Mesenchymal stem cell (in vitro differentiated cells and primary cell): ENCODE measurements around the gene ARMC8.

Source experiments
- DNase-seq: peaks from one replicate; pipeline ENCODE4 v3.0.0-alpha.2; 2013
- H2AFZ ChIP-seq: one replicate; pipeline ENCODE4 v1.6.1; 2013; ENCODE audit warnings: low read depth, mild to moderate bottlenecking, control low read depth, inconsistent platforms, low read length, moderate library complexity
- H2AK5ac ChIP-seq: 2 replicates; pipeline ENCODE4 v1.6.1; 2013; ENCODE audit warnings: low read length, moderate library complexity, mild to moderate bottlenecking, inconsistent platforms; ENCODE audit not compliant: severe bottlenecking
- H2BK120ac ChIP-seq: one replicate; pipeline ENCODE4 v1.6.1; 2013; ENCODE audit warnings: low read depth, mild to moderate bottlenecking, inconsistent platforms, low read length, moderate library complexity
- H2BK12ac ChIP-seq, 2 experiments: one replicate each; pipeline ENCODE4 v1.6.1; 2013; ENCODE audit warnings: inconsistent platforms in 2 of 2, low read length in 2 of 2, mild to moderate bottlenecking in 2 of 2, moderate library complexity in 2 of 2, control low read depth in 1 of 2
- H2BK15ac ChIP-seq: one replicate; pipeline ENCODE4 v1.6.1; 2013; ENCODE audit warnings: mild to moderate bottlenecking, low read depth, inconsistent platforms; ENCODE audit not compliant: poor library complexity, severe bottlenecking
- H2BK5ac ChIP-seq: 2 replicates; pipeline ENCODE4 v1.6.1; 2013; ENCODE audit warnings: low read depth, mild to moderate bottlenecking, low read length, control low read depth, inconsistent platforms; ENCODE audit not compliant: poor library complexity, severe bottlenecking
- H3K14ac ChIP-seq, 2 experiments: one replicate each; pipeline ENCODE4 v1.6.1; 2013; ENCODE audit warnings: inconsistent platforms in 2 of 2, low read length in 2 of 2, control low read depth in 1 of 2, mild to moderate bottlenecking in 1 of 2, moderate library complexity in 1 of 2
- H3K18ac ChIP-seq, 2 experiments: one replicate each; pipeline ENCODE4 v1.6.1; 2013; ENCODE audit warnings: inconsistent platforms in 2 of 2, low read length in 2 of 2, control low read depth in 1 of 2, low read depth in 1 of 2, mild to moderate bottlenecking in 1 of 2
- H3K23ac ChIP-seq, 2 experiments: one replicate each; pipeline ENCODE4 v1.6.1; 2013; ENCODE audit warnings: inconsistent platforms in 2 of 2, low read length in 2 of 2, mild to moderate bottlenecking in 2 of 2, moderate library complexity in 2 of 2, control low read depth in 1 of 2
- H3K27ac ChIP-seq: 2 replicates; pipeline ENCODE4 v1.5.1; 2013; ENCODE audit warnings: mild to moderate bottlenecking, moderate library complexity, low read length, control low read depth, inconsistent platforms; ENCODE audit not compliant: poor library complexity, severe bottlenecking
- H3K27me3 ChIP-seq, 2 experiments: 2 replicates each; pipeline versions ENCODE4 v1.6.1 to v1.7.0; 2013; ENCODE audit warnings: low read length in 2 of 2, mild to moderate bottlenecking in 2 of 2, moderate library complexity in 2 of 2, control low read depth in 1 of 2, inconsistent platforms in 1 of 2; ENCODE audit not compliant: control insufficient read depth in 1 of 2, insufficient read depth in 1 of 2
- H3K36me3 ChIP-seq, 2 experiments: 2 replicates each; pipeline versions ENCODE4 v1.6.1 to v1.7.0; 2013; ENCODE audit warnings: low read length in 2 of 2, control low read depth in 1 of 2, inconsistent platforms in 1 of 2, low read depth in 1 of 2, mild to moderate bottlenecking in 1 of 2; ENCODE audit not compliant: insufficient read depth in 2 of 2, control insufficient read depth in 1 of 2
- H3K4ac ChIP-seq, 2 experiments: one replicate each; pipeline ENCODE4 v1.6.1; 2013; ENCODE audit warnings: inconsistent platforms in 2 of 2, low read length in 2 of 2, mild to moderate bottlenecking in 2 of 2, moderate library complexity in 2 of 2, control low read depth in 1 of 2, low read depth in 1 of 2
- H3K4me1 ChIP-seq: 2 replicates; pipeline ENCODE4 v1.6.1; 2013; ENCODE audit warnings: low read depth, low read length, control low read depth; ENCODE audit not compliant: control insufficient read depth, insufficient read depth
- H3K4me2 ChIP-seq: 2 replicates; pipeline ENCODE4 v1.6.1; 2013; ENCODE audit warnings: low read length, mild to moderate bottlenecking, inconsistent platforms; ENCODE audit not compliant: poor library complexity, severe bottlenecking
- H3K4me3 ChIP-seq, 2 experiments: 2 replicates each; pipeline versions ENCODE4 v1.5.1 to v1.7.0; 2013; ENCODE audit warnings: low read length in 2 of 2, mild to moderate bottlenecking in 2 of 2, control low read depth in 1 of 2, low read depth in 1 of 2; ENCODE audit not compliant: insufficient read depth in 1 of 2
- H3K79me1 ChIP-seq: replicated peaks from 2 replicates; pipeline ENCODE4 v1.6.1; 2013; ENCODE audit warnings: mild to moderate bottlenecking, control low read depth, low read length, inconsistent platforms; ENCODE audit not compliant: poor library complexity, severe bottlenecking
- H3K9ac ChIP-seq: 2 replicates; pipeline ENCODE4 v1.7.0; 2013; ENCODE audit warnings: mild to moderate bottlenecking, low read length, moderate library complexity
- H3K9me3 ChIP-seq: 2 replicates; pipeline ENCODE4 v1.7.0; 2013; ENCODE audit warnings: mild to moderate bottlenecking, low read length; ENCODE audit not compliant: control insufficient read depth
- H4K8ac ChIP-seq: one replicate; pipeline ENCODE4 v1.6.1; 2013; ENCODE audit warnings: inconsistent platforms, mild to moderate bottlenecking, low read length, moderate library complexity
- H4K91ac ChIP-seq: one replicate; pipeline ENCODE4 v1.6.1; 2013; ENCODE audit warnings: mild to moderate bottlenecking, low read length, inconsistent platforms
- whole genome bisulfite sequencing: methylation state at CpG from one replicate; pipeline ENCODE4 v1.1.7; 2013; ENCODE audit warnings: mixed read lengths; 5-methylcytosine and 5-hydroxymethylcytosine counted together

ARMC8 gene

DNA sequence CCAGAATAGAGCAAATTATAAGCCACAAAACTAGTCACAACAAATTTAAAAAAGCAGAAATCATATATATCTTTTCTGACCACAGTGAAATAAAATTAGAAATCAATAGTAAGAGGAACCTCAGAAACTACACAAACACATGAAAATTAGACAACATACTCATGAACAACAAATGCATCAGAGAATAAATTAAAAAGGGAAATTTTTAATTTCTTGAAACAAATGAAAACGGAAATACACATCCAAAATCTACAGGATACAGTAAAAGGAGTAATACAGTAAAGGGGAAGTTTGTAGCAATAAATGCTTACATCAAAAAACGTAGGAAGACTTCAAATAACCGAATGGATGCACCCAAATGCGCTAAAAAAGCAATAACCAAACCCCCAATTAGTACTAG lies 123.4 kb downstream of the ARMC8 start:
- no peak overlapping the region for H2AK5ac ChIP-seq
- peaks cover 4 to 6% of the 10 kb centered on the region in 2 experiments for H3K27me3 ChIP-seq
- H3K9me3 ChIP-seq = peaks cover 50% of the 10 kb centered on the region
- H3K14ac ChIP-seq = no peak overlapping the region
- no peak overlapping the region for H3K18ac ChIP-seq
- H3K27ac ChIP-seq = no peak overlapping the region
- no peaks in the 10 kb centered on the region for H3K36me3 ChIP-seq
- H3K4me3 ChIP-seq = no peak overlapping the region
- H2BK5ac ChIP-seq = no peak overlapping the region
- H2BK15ac ChIP-seq = no peak overlapping the region
- no peak overlapping the region for H4K8ac ChIP-seq
- H2AFZ ChIP-seq = no peak overlapping the region
- H3K79me1 ChIP-seq = no peaks in the 10 kb centered on the region
- 100% methylated on average over 2 of the region's 4 CpGs for WGBS
- H3K4me2 ChIP-seq = no peak overlapping the region
- no peak overlapping the region for H2BK12ac ChIP-seq
- H3K4ac ChIP-seq = no peak overlapping the region
- H2BK120ac ChIP-seq = no peak overlapping the region
- no peak overlapping the region for H4K91ac ChIP-seq
- no peaks in the 10 kb centered on the region for H3K4me1 ChIP-seq
- H3K9ac ChIP-seq = no peak overlapping the region
- no peak overlapping the region for H3K23ac ChIP-seq
- no peak for DNase-seq

GRCh38 chr3:138314751-138315150 lies 127.7 kb downstream of the ARMC8 start:
- Histone ChIP-seq H3K18ac (no peak overlapping the region), H3K27ac (no peak overlapping the region), H3K36me3 (no peaks in the 10 kb centered on the region), H3K79me1 (no peaks in the 10 kb centered on the region), H3K4me1 (no peaks in the 10 kb centered on the region), H2BK12ac (no peak overlapping the region), H2BK5ac (no peak overlapping the region), H3K9ac (no peak overlapping the region), H2AK5ac (no peak overlapping the region), H3K23ac (no peak overlapping the region), H2AFZ (no peak overlapping the region), H3K14ac (no peak overlapping the region), H3K27me3 (peaks cover 8 to 17% of the 10 kb centered on the region in 2 experiments), H4K8ac (no peak overlapping the region), H3K9me3 (peaks cover 19% of the 10 kb centered on the region), H3K4me2 (no peak overlapping the region), H3K4me3 (no peak overlapping the region), H3K4ac (no peak overlapping the region), H2BK120ac (no peak overlapping the region), H4K91ac (no peak overlapping the region), H2BK15ac (no peak overlapping the region)
- DNase-seq = no peak
- no CpG with 5 or more reads among the region's 1 CpG for WGBS

GRCh38 chr3:138317687-138318086 lies 130.6 kb downstream of the ARMC8 start:
- no peak overlapping the region for H3K18ac ChIP-seq
- no peak overlapping the region for H3K9ac ChIP-seq
- H3K14ac ChIP-seq = no peak overlapping the region
- no peak overlapping the region for H2AK5ac ChIP-seq
- no peak overlapping the region for H3K27ac ChIP-seq
- no peak overlapping the region for H3K4me2 ChIP-seq
- no peaks in the 10 kb centered on the region for H3K9me3 ChIP-seq
- H3K23ac ChIP-seq = no peak overlapping the region
- H2BK15ac ChIP-seq = no peak overlapping the region
- H4K8ac ChIP-seq = no peak overlapping the region
- H3K36me3 ChIP-seq = no peaks in the 10 kb centered on the region
- H2BK5ac ChIP-seq = no peak overlapping the region
- H3K4ac ChIP-seq = no peak overlapping the region
- H3K79me1 ChIP-seq = no peaks in the 10 kb centered on the region
- no peak overlapping the region for H3K4me3 ChIP-seq
- no peak overlapping the region for H2BK120ac ChIP-seq
- no peak for DNase-seq
- H2AFZ ChIP-seq = no peak overlapping the region
- no peaks in the 10 kb centered on the region for H3K4me1 ChIP-seq
- no peak overlapping the region for H4K91ac ChIP-seq
- 71% methylated on average over 1 of the region's 1 CpG for WGBS
- peaks cover 14 to 25% of the 10 kb centered on the region in 2 experiments for H3K27me3 ChIP-seq
- H2BK12ac ChIP-seq = no peak overlapping the region

- no peak overlapping the region for H4K91ac ChIP-seq
- no peak overlapping the region for H3K4ac ChIP-seq
- H3K9me3 ChIP-seq = no peaks in the 10 kb centered on the region
- no peak overlapping the region for H2BK120ac ChIP-seq
- no peak overlapping the region for H3K18ac ChIP-seq
- H3K4me2 ChIP-seq = no peak overlapping the region
- H2AK5ac ChIP-seq = no peak overlapping the region
- no peak overlapping the region for H3K9ac ChIP-seq
- no peaks in the 10 kb centered on the region for H3K36me3 ChIP-seq
- no peak overlapping the region for H3K14ac ChIP-seq
- no peak overlapping the region for H2AFZ ChIP-seq
- no peaks in the 10 kb centered on the region for H3K4me1 ChIP-seq
- no peak overlapping the region for H4K8ac ChIP-seq
- WGBS = 84% methylated on average over 4 of the region's 4 CpGs
- no peak for DNase-seq
- H3K79me1 ChIP-seq = no peaks in the 10 kb centered on the region
- peaks cover 6 to 24% of the 10 kb centered on the region in 2 experiments for H3K27me3 ChIP-seq
- H2BK15ac ChIP-seq = no peak overlapping the region
- no peak overlapping the region for H2BK12ac ChIP-seq
- H3K4me3 ChIP-seq = no peak overlapping the region
- no peak overlapping the region for H3K23ac ChIP-seq
- no peak overlapping the region for H2BK5ac ChIP-seq
- no peak overlapping the region for H3K27ac ChIP-seq
Observed at GRCh38 chr3:138323971-138324370, 136.9 kb downstream of the ARMC8 start.
